ELF-1 (cell line): ENCODE results near the gene DNAJB2.
"Not testable (repeated sequence)": the region's sequence is repeated elsewhere in the genome, so short reads cannot be mapped to it uniquely, and the experiment has no call there.

Experiments
- DNase-seq: peaks from one replicate; pipeline ENCODE4 v3.0.0-alpha.2; 2016; ENCODE audit warnings: low read depth, low spot score

Gene DNAJB2

GRCh38 chr2:219298759-219299371 is 19.7 kb downstream of the DNAJB2 start:
- DNase-seq = peak; percentile 95

GRCh38 chr2:219299372-219299760 is 20.2 kb downstream of the DNAJB2 start:
- DNase-seq = no peak

GRCh38 chr2:219300022-219300421 is 20.9 kb downstream of the DNAJB2 start:
- DNase-seq = no peak

- DNase-seq = no peak
These were observed 23.3 kb downstream of the DNAJB2 start for GRCh38 chr2:219302412-219302968.

- DNase-seq = no peak
These were observed 25.1 kb downstream of the DNAJB2 start for GRCh38 chr2:219304223-219304622.

GRCh38 chr2:219306047-219306446 is 26.9 kb downstream of the DNAJB2 start:
- no peak for DNase-seq

GRCh38 chr2:219308142-219309101 is 29.3 kb downstream of the DNAJB2 start:
- DNase-seq = peak; percentile 86

- peak; percentile 80 for DNase-seq
These were observed 30.1 kb downstream of the DNAJB2 start, which contains the start of gene PTPRN for GRCh38 chr2:219309278-219309677. TSS of gene PTPRN (minus strand) at chr2:219309401. CDS start at chr2:219309332, 69 bp downstream.

GRCh38 chr2:219312683-219313263 is 33.6 kb downstream of the DNAJB2 start:
- DNase-seq = not testable (repeated sequence)

GRCh38 chr2:219314804-219315468 is 35.8 kb downstream of the DNAJB2 start:
- DNase-seq = no peak

GRCh38 chr2:219323434-219323833 is 44.3 kb downstream of the DNAJB2 start:
- DNase-seq = no peak

- no peak for DNase-seq
These were observed 46.0 kb downstream of the DNAJB2 start for GRCh38 chr2:219325136-219325535.

- no peak for DNase-seq
These were observed 46.6 kb downstream of the DNAJB2 start for GRCh38 chr2:219325657-219326315.

GRCh38 chr2:219327719-219328118 is 48.6 kb downstream of the DNAJB2 start:
- no peak for DNase-seq

- DNase-seq = peak; percentile 64
These were observed 52.5 kb downstream of the DNAJB2 start for GRCh38 chr2:219331560-219332213.

- DNase-seq = peak; percentile 35
These were observed 53.4 kb downstream of the DNAJB2 start, which contains the start of gene RESP18 for GRCh38 chr2:219332542-219332941. TSS of gene RESP18 (minus strand) at chr2:219332744.

- no peak for DNase-seq
These were observed 54.9 kb downstream of the DNAJB2 start for GRCh38 chr2:219334076-219334475.

GRCh38 chr2:219335373-219335786 is 56.2 kb downstream of the DNAJB2 start:
- peak; percentile 27 for DNase-seq
